HuH-7.5 (cell line): ENCODE data around the gene HCK.

Experiments used
- DNase-seq: peaks from one replicate; pipeline ENCODE4 v3.0.0; 2011; ENCODE audit warnings: low spot score

The HCK gene

GRCh38 chr20:32130352-32130751, 78.3 kb downstream of the HCK start:
- DNase-seq: no peak

- no peak for DNase-seq
These were observed 78.9 kb downstream of the HCK start for GRCh38 chr20:32130965-32131364.

- DNase-seq: no peak
These were observed 81.0 kb downstream of the HCK start for GRCh38 chr20:32132911-32133549.

GRCh38 chr20:32134026-32134425, 82.0 kb downstream of the HCK start:
- no peak for DNase-seq

- no peak for DNase-seq
These were observed 84.0 kb downstream of the HCK start for GRCh38 chr20:32135983-32136515.

GRCh38 chr20:32138921-32139320, 86.9 kb downstream of the HCK start:
- no peak for DNase-seq

GRCh38 chr20:32139947-32140346, 87.9 kb downstream of the HCK start:
- no peak for DNase-seq

- DNase-seq: no peak
These were observed 88.6 kb downstream of the HCK start for GRCh38 chr20:32140603-32141002.

GRCh38 chr20:32141465-32141980, 89.5 kb downstream of the HCK start:
- no peak for DNase-seq

- DNase-seq: no peak
These were observed 90.0 kb downstream of the HCK start for GRCh38 chr20:32142088-32142487.

GRCh38 chr20:32142991-32143390, 90.9 kb downstream of the HCK start:
- no peak for DNase-seq

GRCh38 chr20:32144898-32145662, 93.0 kb downstream of the HCK start:
- no peak for DNase-seq

GRCh38 chr20:32149566-32150170, 97.6 kb downstream of the HCK start:
- no peak for DNase-seq

- no peak for DNase-seq
These were observed 98.3 kb downstream of the HCK start for GRCh38 chr20:32150291-32150848.
